Astrocyte (in vitro differentiated cells and primary cell): ENCODE measurements around the gene PRUNE1. TPM values are rescaled to one million over a fixed set of nuclear protein-coding genes. Genes with fewer than 3 reads are reported as not detected.

Experiments
- DNase-seq: peaks from one replicate; pipeline ENCODE4 v3.0.0-alpha.2; 2010; ENCODE audit warnings: low read depth
- FAIRE-seq: peaks from 2 replicates; lab custom pipeline; 2011; peaks lifted over from hg19 to GRCh38; lab: Jason Lieb, UNC
- H2AFZ ChIP-seq: 2 replicates; pipeline ENCODE4 v1.6.0; 2012; ENCODE audit warnings: low read depth, low read length, inconsistent platforms
- H3K27ac ChIP-seq: 2 replicates; pipeline ENCODE4 v1.5.1; 2011; ENCODE audit warnings: low read depth, low read length, inconsistent platforms
- H3K27me3 ChIP-seq: 2 replicates; pipeline ENCODE4 v1.6.0; 2011; ENCODE audit warnings: low read length, inconsistent platforms; ENCODE audit not compliant: insufficient read depth
- H3K36me3 ChIP-seq: 2 replicates; pipeline ENCODE4 v1.5.1; 2011; ENCODE audit warnings: low read length, inconsistent platforms; ENCODE audit not compliant: insufficient read depth
- H3K4me1 ChIP-seq: 2 replicates; pipeline ENCODE4 v1.5.1; 2011; ENCODE audit warnings: low read length, inconsistent platforms; ENCODE audit not compliant: insufficient read depth
- H3K4me2 ChIP-seq: 2 replicates; pipeline ENCODE4 v1.6.0; 2012; ENCODE audit warnings: low read length, inconsistent platforms
- H3K4me3 ChIP-seq: 2 replicates; pipeline ENCODE4 v1.5.1; 2011; ENCODE audit warnings: low read depth, mild to moderate bottlenecking, low read length, inconsistent platforms; ENCODE audit not compliant: insufficient read depth
- H3K79me2 ChIP-seq: 2 replicates; pipeline ENCODE4 v1.6.0; 2012; ENCODE audit warnings: mild to moderate bottlenecking, low read length, inconsistent platforms; ENCODE audit not compliant: insufficient read depth
- H3K9ac ChIP-seq: 2 replicates; pipeline ENCODE4 v1.6.0; 2012; ENCODE audit warnings: mild to moderate bottlenecking, low read length, inconsistent platforms
- H3K9me3 ChIP-seq: 2 replicates; pipeline ENCODE4 v1.5.1; 2012; ENCODE audit warnings: low read depth, mild to moderate bottlenecking, low read length, inconsistent platforms; ENCODE audit not compliant: insufficient read depth
- H4K20me1 ChIP-seq: 2 replicates; pipeline ENCODE4 v1.6.0; 2012; ENCODE audit warnings: low read length, inconsistent platforms; ENCODE audit not compliant: insufficient read depth
- H3K27ac Mint-ChIP-seq: one replicate; pipeline ENCODE4 v1.8.0; 2021; ENCODE audit warnings: mild to moderate bottlenecking, mixed read lengths; ENCODE audit not compliant: unreplicated experiment
- H3K27me3 Mint-ChIP-seq: one replicate; pipeline ENCODE4 v1.8.0; 2021; ENCODE audit warnings: low read depth, mixed read lengths; ENCODE audit not compliant: unreplicated experiment
- H3K36me3 Mint-ChIP-seq: one replicate; pipeline ENCODE4 v1.8.0; 2021; ENCODE audit warnings: low read depth, mixed read lengths; ENCODE audit not compliant: unreplicated experiment
- H3K4me1 Mint-ChIP-seq: one replicate; pipeline ENCODE4 v1.8.0; 2021; ENCODE audit warnings: low read depth, mixed read lengths; ENCODE audit not compliant: unreplicated experiment
- H3K4me3 Mint-ChIP-seq: one replicate; pipeline ENCODE4 v1.8.0; 2021; ENCODE audit warnings: mild to moderate bottlenecking, moderate library complexity, mixed read lengths; ENCODE audit not compliant: unreplicated experiment
- H3K9me3 Mint-ChIP-seq: one replicate; pipeline ENCODE4 v1.8.0; 2021; ENCODE audit warnings: mild to moderate bottlenecking, mixed read lengths; ENCODE audit not compliant: unreplicated experiment
- CTCF ChIP-seq: IDR thresholded peaks from 2 replicates; pipeline ENCODE4 v1.5.1; 2011; ENCODE audit warnings: low read depth, mild to moderate bottlenecking, inconsistent platforms, low read length, moderate library complexity; ENCODE audit not compliant: insufficient read depth
- EZH2 ChIP-seq: IDR thresholded peaks from 2 replicates; pipeline ENCODE4 v1.6.1; 2012; ENCODE audit warnings: mild to moderate bottlenecking, low read length, inconsistent platforms; ENCODE audit not compliant: insufficient read depth
- total RNA-seq: library from RNA; stranded (reverse); gene quantifications from 2 replicates; pipeline ENCODE4 v1.2.1, GENCODE V29; 2021

PRUNE1 gene
- total RNA-seq, 1 donor from 2014 or later = 14.3 TPM

- Histone ChIP-seq H3K36me3 (peaks cover 30% of the 10 kb centered on the region), H3K27me3 (no peaks in the 10 kb centered on the region), H3K79me2 (peaks cover 95% of the 10 kb centered on the region), H3K4me3 (peak overlapping the region; percentile 93), H3K9ac (peak overlapping the region; percentile 98), H3K4me1 (peaks cover 31% of the 10 kb centered on the region), H3K27ac (peak overlapping the region; percentile 94), H3K4me2 (peak overlapping the region; percentile 99), H4K20me1 (peaks cover 61% of the 10 kb centered on the region), H2AFZ (no peak overlapping the region), H3K9me3 (no peaks in the 10 kb centered on the region)
- DNase-seq (no peak), FAIRE-seq (no peak)
- no peaks in the 10 kb centered on the region for H3K9me3 Mint-ChIP-seq
- peak overlapping the region; percentile 95 for H3K4me3 Mint-ChIP-seq
- H3K36me3 Mint-ChIP-seq = peaks cover 21% of the 10 kb centered on the region
- peaks cover 34% of the 10 kb centered on the region for H3K4me1 Mint-ChIP-seq
- TF ChIP-seq CTCF = no peak
- TF ChIP-seq EZH2 = no peak
- H3K27me3 Mint-ChIP-seq = no peaks in the 10 kb centered on the region
- H3K27ac Mint-ChIP-seq = peak overlapping the region; percentile 96
Measured at GRCh38 chr1:151058692-151059091, 50.4 kb downstream of the PRUNE1 start.

- H3K9me3 Mint-ChIP-seq = no peaks in the 10 kb centered on the region
- TF ChIP-seq CTCF = peak; percentile 28
- no peak for TF ChIP-seq EZH2
- Histone ChIP-seq H3K9me3 (no peaks in the 10 kb centered on the region), H3K27me3 (no peaks in the 10 kb centered on the region), H3K9ac (peak within 1 kb of the TSS; percentile 98), H3K36me3 (peaks cover 29% of the 10 kb centered on the region), H3K4me1 (peaks cover 31% of the 10 kb centered on the region), H2AFZ (peak within 1 kb of the TSS; percentile 51), H3K4me2 (peak within 1 kb of the TSS; percentile 99), H3K27ac (peak within 1 kb of the TSS; percentile 94), H3K4me3 (peak within 1 kb of the TSS; percentile 93), H4K20me1 (peaks cover 58% of the 10 kb centered on the region), H3K79me2 (peaks cover 98% of the 10 kb centered on the region)
- peaks cover 37% of the 10 kb centered on the region for H3K4me1 Mint-ChIP-seq
- H3K36me3 Mint-ChIP-seq = peaks cover 22% of the 10 kb centered on the region
- peak within 1 kb of the TSS; percentile 96 for H3K27ac Mint-ChIP-seq
- H3K27me3 Mint-ChIP-seq = no peaks in the 10 kb centered on the region
- peak within 1 kb of the TSS; percentile 95 for H3K4me3 Mint-ChIP-seq
- DNase-seq = peak; percentile 68
- FAIRE-seq = no peak
Measured at GRCh38 chr1:151059109-151060006, 51.1 kb downstream of the PRUNE1 start, which contains the start of gene CDC42SE1. Gene CDC42SE1 (minus strand): TSS chr1:151059622. CDS start chr1:151055730, 3,892 bp downstream.
